Ovary (tissue), 3 donors: Measurements from ENCODE around the gene SLC25A5.

Experiments used
- POLR2A ChIP-seq: fragments of 450-650 bp; IDR thresholded peaks from one replicate; pipeline ENCODE4 v1.6.1; 2017; ENCODE audit warnings: antibody characterized with exemption, mild to moderate bottlenecking, moderate library complexity
- TF ChIP-seq, protein P1 (sequence below), 3 donors: fragments of 450-650 bp in 2 of 3; fragments of 200-600 bp in 1 of 3; IDR thresholded peaks; one replicate each; pipeline versions ENCODE4 v1.5.1 to v1.8.0; 2016 to 2022; ENCODE audit warnings: antibody characterized with exemption in 3 of 3, mild to moderate bottlenecking in 1 of 3
- donor health status: DM: no; HTN: no; CAD: no.

DNA sequence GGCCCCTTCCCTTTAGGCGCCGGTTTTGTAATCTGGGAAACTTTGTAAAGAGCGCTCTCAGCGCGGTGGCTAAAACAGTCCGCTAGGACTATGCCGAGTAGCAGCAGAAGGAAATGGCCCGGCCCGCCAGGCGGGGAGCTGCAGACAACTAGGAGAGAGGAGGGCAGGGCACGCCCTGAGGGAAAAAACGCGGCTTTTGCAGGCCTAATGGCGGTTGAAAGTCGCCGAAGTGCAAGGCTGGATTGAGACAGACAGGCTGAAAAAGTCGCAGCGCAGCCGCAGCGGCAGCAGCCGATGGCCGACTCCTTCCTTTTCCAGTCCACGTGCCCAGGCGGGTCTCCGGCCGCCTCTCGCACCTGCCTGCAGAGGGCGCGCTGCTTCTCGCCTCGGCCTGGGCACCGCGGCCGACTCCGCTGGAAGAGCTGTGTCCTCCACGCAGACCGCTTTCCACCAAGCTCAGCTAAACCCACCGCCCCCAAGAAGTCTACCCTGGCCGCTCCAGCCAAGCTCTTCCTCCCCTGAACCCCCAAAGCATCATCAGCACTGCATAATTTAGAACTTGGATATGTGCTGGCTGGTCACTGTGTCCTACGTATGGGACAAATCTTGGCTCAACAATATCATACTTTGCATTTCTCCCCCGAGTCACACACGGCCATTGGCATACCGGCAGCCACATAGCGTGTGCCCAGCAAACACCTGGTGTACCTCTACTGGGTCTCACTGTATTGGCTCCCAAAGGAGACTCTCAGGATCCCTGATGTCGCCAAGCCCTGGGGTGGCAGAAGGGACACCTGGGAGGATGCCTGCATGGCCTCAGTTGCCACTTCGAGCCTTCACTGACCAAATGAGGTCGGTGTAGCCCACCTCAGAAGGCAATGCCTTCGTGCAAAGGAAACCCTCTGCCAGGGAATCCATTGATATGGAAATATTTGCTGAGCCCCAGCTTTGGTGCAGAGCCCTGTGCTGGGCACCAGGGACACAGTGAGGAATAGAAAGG lies 14.5 kb downstream of the SLC25A5 start:
- TF ChIP-seq, protein P1, sequence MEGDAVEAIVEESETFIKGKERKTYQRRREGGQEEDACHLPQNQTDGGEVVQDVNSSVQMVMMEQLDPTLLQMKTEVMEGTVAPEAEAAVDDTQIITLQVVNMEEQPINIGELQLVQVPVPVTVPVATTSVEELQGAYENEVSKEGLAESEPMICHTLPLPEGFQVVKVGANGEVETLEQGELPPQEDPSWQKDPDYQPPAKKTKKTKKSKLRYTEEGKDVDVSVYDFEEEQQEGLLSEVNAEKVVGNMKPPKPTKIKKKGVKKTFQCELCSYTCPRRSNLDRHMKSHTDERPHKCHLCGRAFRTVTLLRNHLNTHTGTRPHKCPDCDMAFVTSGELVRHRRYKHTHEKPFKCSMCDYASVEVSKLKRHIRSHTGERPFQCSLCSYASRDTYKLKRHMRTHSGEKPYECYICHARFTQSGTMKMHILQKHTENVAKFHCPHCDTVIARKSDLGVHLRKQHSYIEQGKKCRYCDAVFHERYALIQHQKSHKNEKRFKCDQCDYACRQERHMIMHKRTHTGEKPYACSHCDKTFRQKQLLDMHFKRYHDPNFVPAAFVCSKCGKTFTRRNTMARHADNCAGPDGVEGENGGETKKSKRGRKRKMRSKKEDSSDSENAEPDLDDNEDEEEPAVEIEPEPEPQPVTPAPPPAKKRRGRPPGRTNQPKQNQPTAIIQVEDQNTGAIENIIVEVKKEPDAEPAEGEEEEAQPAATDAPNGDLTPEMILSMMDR (IDR thresholded peaks at IDR 0.05) = peak; percentile 22 to 35 (median 25)
- no peak for TF ChIP-seq POLR2A
